Measurements from ENCODE around the gene C10orf88.

GRCh38 chr10:122954731-122955050 is 664 bp upstream of the C10orf88 start:
- TF ChIP-seq RAD21 (CRISPR knock-in tag; conservative IDR thresholded peaks at IDR 0.05 in 1 of 2, IDR thresholded peaks at IDR 0.05 in 1 of 2) (no peak), CBX2 (IDR thresholded peaks at IDR 0.05; ENCODE audit: insufficient read depth, low read length, poor library complexity, severe bottlenecking) (no peak)
